ENCODE data around the gene GOLGA3. TPM values are rescaled to one million over a fixed set of nuclear protein-coding genes. Genes with fewer than 3 reads are reported as not detected.

Gene GOLGA3
- total RNA-seq, 1 donor from 2014 or later = 68.1 TPM

DNA sequence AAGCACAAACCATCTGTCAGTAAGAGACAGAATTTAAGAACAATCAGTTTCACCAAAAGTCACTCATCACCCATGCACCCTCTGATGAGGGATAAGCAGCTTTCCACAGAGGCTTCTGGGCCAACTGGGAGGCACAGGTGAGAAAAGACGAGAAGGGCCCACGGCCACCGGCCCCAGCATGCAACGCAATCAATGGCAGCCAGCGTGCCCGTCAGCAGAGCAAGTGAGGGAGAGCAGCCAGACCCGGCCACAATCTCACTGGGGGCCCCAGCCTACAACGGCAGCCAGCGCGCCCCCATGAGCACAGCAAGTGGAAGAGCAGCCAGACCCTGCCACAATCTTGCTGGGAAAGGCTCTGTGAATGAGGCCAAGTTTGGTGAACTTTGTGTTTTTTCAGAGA lies 80.3 kb downstream of the GOLGA3 start:
- no peak for DNase-seq
- no peaks in the 10 kb centered on the region for H3K9me3 Mint-ChIP-seq
- H3K27me3 Mint-ChIP-seq = no peaks in the 10 kb centered on the region
- peaks cover 68% of the 10 kb centered on the region for H3K36me3 Mint-ChIP-seq (ENCODE audit: low read depth)
- no peak overlapping the region for H3K27ac Mint-ChIP-seq
- H3K4me3 Mint-ChIP-seq = no peak overlapping the region
- intact Hi-C loops (cut with micrococcal nuclease) = no loop called here
- H3K4me1 Mint-ChIP-seq = peaks cover 5% of the 10 kb centered on the region

DNA sequence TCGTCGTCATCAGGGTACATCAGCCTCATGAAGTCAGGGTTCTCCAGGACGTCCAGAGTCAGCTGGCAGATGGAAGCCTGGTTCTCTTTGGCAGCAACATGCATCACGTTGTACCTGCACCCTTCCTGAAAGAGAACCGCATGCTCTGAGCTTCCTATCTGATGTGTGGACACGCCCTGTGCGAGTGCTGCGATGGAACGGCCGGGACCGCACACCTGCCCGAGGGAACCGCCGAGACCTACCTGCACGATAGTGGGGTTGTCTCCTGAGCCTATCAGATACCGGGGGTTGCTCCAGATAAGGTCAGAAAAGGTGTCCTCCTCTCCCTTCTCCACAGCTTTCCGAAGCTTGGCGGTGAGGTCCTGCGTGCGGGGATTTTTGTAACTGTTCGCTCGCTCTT lies 80.8 kb downstream of the GOLGA3 start:
- Mint-ChIP-seq H3K27ac (no peak overlapping the region), H3K9me3 (peaks cover 2% of the 10 kb centered on the region), H3K4me3 (no peak overlapping the region), H3K36me3 (ENCODE audit: low read depth) (peaks cover 69% of the 10 kb centered on the region), H3K27me3 (no peaks in the 10 kb centered on the region), H3K4me1 (peaks cover 5% of the 10 kb centered on the region)
- intact Hi-C loops (cut with micrococcal nuclease) = no loop called here
- DNase-seq = no peak

DNA sequence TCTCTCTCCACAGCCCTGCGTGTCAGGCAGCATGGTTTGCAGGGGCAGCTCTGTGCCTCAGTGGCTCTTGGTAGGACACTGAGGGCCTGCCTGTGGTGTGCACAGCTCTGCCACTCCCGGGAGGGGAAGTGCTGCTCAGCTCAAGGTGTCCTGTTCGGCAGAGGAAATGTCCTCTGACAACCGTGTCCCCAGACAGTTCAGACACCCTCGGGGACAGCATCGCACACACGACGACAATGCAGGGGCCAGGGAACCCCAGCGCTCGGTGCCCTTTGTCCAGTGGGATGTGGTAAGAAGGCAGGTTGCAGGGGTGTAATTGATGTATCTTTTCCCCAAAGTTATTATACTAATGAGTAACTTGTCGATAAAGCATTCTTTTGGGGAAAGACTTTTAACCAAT lies 81.3 kb downstream of the GOLGA3 start:
- peaks cover 7% of the 10 kb centered on the region for H3K9me3 Mint-ChIP-seq
- no peaks in the 10 kb centered on the region for H3K27me3 Mint-ChIP-seq
- H3K4me3 Mint-ChIP-seq = no peak overlapping the region
- DNase-seq = no peak
- H3K36me3 Mint-ChIP-seq (ENCODE audit: low read depth) = peaks cover 74% of the 10 kb centered on the region
- intact Hi-C loops (cut with micrococcal nuclease) = no loop called here
- H3K4me1 Mint-ChIP-seq = peaks cover 8% of the 10 kb centered on the region
- H3K27ac Mint-ChIP-seq = peak overlapping the region; percentile 56

GRCh38 chr12:132746613-132747012 lies 82.1 kb downstream of the GOLGA3 start:
- H3K27ac Mint-ChIP-seq = no peak overlapping the region

GRCh38 chr12:132743831-132744230 lies 84.8 kb downstream of the GOLGA3 start:
- no peaks in the 10 kb centered on the region for H3K27me3 Mint-ChIP-seq
- no peak overlapping the region for H3K4me3 Mint-ChIP-seq
- peaks cover 86% of the 10 kb centered on the region for H3K36me3 Mint-ChIP-seq (ENCODE audit: low read depth)
- intact Hi-C loops (cut with micrococcal nuclease) = no loop called here
- H3K9me3 Mint-ChIP-seq = peaks cover 7% of the 10 kb centered on the region
- H3K4me1 Mint-ChIP-seq = peaks cover 8% of the 10 kb centered on the region
- no peak overlapping the region for H3K27ac Mint-ChIP-seq
- no peak for DNase-seq

More at GRCh38 chr12:132746613-132747012, 82.1 kb downstream of the GOLGA3 start:
- H3K27me3 Mint-ChIP-seq = no peaks in the 10 kb centered on the region
- DNase-seq = no peak
- peaks cover 78% of the 10 kb centered on the region for H3K36me3 Mint-ChIP-seq (ENCODE audit: low read depth)
- peaks cover 8% of the 10 kb centered on the region for H3K4me1 Mint-ChIP-seq
- H3K9me3 Mint-ChIP-seq = peaks cover 7% of the 10 kb centered on the region
- intact Hi-C loops (cut with micrococcal nuclease) = no loop called here
- H3K4me3 Mint-ChIP-seq = no peak overlapping the region

- Mint-ChIP-seq H3K36me3 (ENCODE audit: low read depth) (peaks cover 81% of the 10 kb centered on the region), H3K4me1 (peaks cover 8% of the 10 kb centered on the region), H3K27me3 (no peaks in the 10 kb centered on the region), H3K9me3 (peaks cover 7% of the 10 kb centered on the region), H3K27ac (no peak overlapping the region), H3K4me3 (no peak overlapping the region)
- intact Hi-C loops (cut with micrococcal nuclease) = no loop called here
- no peak for DNase-seq
These were observed 87.0 kb downstream of the GOLGA3 start for GRCh38 chr12:132741620-132742019.

DNA sequence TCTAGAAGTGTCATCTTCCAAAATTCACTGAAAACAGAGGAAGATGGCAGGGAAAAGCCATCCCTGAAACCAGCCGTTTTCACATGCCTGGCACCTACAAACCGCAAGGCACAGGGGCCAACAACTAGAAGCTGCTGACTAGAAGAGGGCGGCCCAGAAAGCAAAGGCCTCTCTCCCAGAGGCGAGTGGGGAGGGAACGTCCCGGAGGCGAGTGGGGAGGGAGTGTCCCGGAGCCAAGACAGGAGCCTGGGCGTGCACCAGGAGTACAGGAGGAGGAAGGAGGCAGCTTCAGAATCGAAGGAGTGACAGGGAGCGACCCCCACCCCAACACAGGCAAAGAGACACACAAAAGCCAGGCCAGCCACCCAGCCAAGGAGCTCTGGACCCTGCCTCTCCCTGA lies 88.0 kb downstream of the GOLGA3 start:
- Mint-ChIP-seq H3K27me3 (no peaks in the 10 kb centered on the region), H3K27ac (no peak overlapping the region), H3K36me3 (ENCODE audit: low read depth) (peaks cover 82% of the 10 kb centered on the region), H3K4me3 (no peak overlapping the region), H3K4me1 (peaks cover 8% of the 10 kb centered on the region), H3K9me3 (peaks cover 7% of the 10 kb centered on the region)
- no peak for DNase-seq
- intact Hi-C loops (cut with micrococcal nuclease) = no loop called here

DNA sequence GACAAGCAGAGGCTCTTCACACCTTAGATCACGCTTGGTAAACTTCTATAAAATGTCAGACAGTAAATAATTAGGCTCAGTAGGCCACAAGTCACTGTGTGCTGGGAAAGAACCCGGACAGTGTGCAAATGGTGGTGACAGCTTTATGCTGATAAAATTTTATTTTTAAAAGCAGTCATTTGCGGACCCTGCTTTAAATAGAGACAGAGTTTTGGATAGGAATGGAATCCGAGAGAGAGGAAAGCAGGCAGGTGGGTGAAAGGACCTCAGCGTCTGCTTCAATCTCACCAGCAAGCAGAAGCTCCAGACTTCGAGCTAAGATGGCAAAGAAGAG lies 88.4 kb downstream of the GOLGA3 start:
- H3K9me3 Mint-ChIP-seq = peaks cover 7% of the 10 kb centered on the region
- H3K36me3 Mint-ChIP-seq (ENCODE audit: low read depth) = peaks cover 82% of the 10 kb centered on the region
- DNase-seq = no peak

GRCh38 chr12:132739600-132740312 lies 88.9 kb downstream of the GOLGA3 start:
- peaks cover 8% of the 10 kb centered on the region for H3K4me1 Mint-ChIP-seq
- H3K27ac Mint-ChIP-seq = no peak overlapping the region
- intact Hi-C loops (cut with micrococcal nuclease) = no loop called here

More for the DNA sequence above, 88.4 kb downstream of the GOLGA3 start:
- intact Hi-C loops (cut with micrococcal nuclease) = no loop called here
- Mint-ChIP-seq H3K27me3 (no peaks in the 10 kb centered on the region), H3K4me3 (no peak overlapping the region), H3K4me1 (peaks cover 8% of the 10 kb centered on the region), H3K27ac (no peak overlapping the region)

DNA sequence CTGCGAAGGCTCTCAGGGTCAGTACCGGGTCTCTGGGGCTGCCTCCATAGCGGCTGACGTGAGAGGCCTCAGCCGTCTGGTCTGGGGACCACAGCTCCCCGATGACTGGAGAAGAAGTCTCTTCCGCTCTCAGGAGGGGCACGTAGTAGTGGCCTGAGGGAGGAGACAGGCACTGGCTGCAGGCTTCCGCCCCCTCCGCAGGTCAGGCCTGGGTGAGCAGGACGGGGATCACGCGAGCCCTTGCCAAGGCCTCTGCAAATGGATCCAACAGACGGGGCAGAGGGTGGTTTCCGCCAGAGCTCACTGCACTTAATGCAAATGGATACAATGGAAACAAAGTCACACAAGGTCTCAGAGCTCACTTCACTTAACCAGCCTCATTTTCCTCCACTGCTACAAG lies 91.8 kb downstream of the GOLGA3 start:
- Mint-ChIP-seq H3K36me3 (ENCODE audit: low read depth) (peaks cover 82% of the 10 kb centered on the region), H3K4me3 (no peak overlapping the region), H3K27me3 (no peaks in the 10 kb centered on the region), H3K4me1 (no peaks in the 10 kb centered on the region), H3K9me3 (no peaks in the 10 kb centered on the region), H3K27ac (no peak overlapping the region)
- no peak for DNase-seq
- intact Hi-C loops (cut with micrococcal nuclease) = no loop called here

More at GRCh38 chr12:132739600-132740312, 88.9 kb downstream of the GOLGA3 start:
- peaks cover 82% of the 10 kb centered on the region for H3K36me3 Mint-ChIP-seq (ENCODE audit: low read depth)
- no peak overlapping the region for H3K4me3 Mint-ChIP-seq
- peaks cover 7% of the 10 kb centered on the region for H3K9me3 Mint-ChIP-seq
- no peak for DNase-seq
- H3K27me3 Mint-ChIP-seq = no peaks in the 10 kb centered on the region

DNA sequence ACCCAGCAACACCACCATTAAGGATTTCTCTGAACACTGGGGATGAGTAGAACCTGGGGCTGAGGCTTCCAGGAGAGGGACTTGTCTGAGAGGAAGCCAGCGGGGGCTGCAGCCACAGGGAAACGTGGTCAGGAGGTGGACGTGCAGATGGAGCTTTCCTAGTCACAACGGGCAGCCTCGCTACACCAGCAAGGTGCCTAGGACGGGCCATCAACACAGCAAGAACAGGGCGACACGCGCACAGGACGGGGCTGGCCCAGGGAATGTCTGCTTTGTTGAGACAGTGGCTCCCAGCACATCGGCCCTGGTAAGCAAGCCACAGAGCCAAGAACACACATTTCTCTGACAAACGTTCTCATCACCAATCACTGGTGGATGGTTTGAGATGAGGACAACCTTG lies 92.3 kb downstream of the GOLGA3 start:
- Mint-ChIP-seq H3K27ac (no peak overlapping the region), H3K27me3 (no peaks in the 10 kb centered on the region), H3K9me3 (no peaks in the 10 kb centered on the region), H3K4me3 (no peak overlapping the region), H3K36me3 (ENCODE audit: low read depth) (peaks cover 83% of the 10 kb centered on the region), H3K4me1 (no peaks in the 10 kb centered on the region)
- intact Hi-C loops (cut with micrococcal nuclease) = no loop called here
- DNase-seq = no peak

DNA sequence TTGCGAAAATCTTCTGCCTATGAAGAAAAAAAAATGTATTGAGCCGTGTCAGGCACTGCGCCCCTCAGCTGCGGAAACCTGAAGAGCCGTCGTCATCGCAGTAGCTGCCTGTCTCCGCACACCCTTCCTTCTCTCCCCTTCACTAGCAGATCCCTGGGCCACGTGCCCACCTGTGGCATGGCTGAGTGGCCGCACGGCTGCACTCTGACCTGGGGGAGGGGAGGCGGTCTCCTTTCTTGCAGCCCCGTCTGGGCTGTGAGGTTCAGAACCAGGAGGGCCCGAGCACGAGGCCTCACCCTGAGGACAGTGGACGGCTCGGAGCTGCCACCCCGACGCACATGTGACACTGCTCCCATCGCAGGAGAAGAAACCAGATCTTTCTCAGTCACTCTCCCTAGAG lies 93.2 kb downstream of the GOLGA3 start:
- Mint-ChIP-seq H3K27ac (no peak overlapping the region), H3K4me1 (no peaks in the 10 kb centered on the region), H3K9me3 (no peaks in the 10 kb centered on the region), H3K4me3 (no peak overlapping the region), H3K27me3 (no peaks in the 10 kb centered on the region), H3K36me3 (ENCODE audit: low read depth) (peaks cover 81% of the 10 kb centered on the region)
- no peak for DNase-seq
- intact Hi-C loops (cut with micrococcal nuclease) = no loop called here

GRCh38 chr12:132734206-132734605 lies 94.5 kb downstream of the GOLGA3 start:
- Mint-ChIP-seq H3K4me1 (peaks cover 4% of the 10 kb centered on the region), H3K27ac (no peak overlapping the region), H3K4me3 (no peak overlapping the region), H3K27me3 (no peaks in the 10 kb centered on the region), H3K9me3 (no peaks in the 10 kb centered on the region), H3K36me3 (ENCODE audit: low read depth) (peaks cover 79% of the 10 kb centered on the region)
- intact Hi-C loops (cut with micrococcal nuclease) = no loop called here
- DNase-seq = no peak

DNA sequence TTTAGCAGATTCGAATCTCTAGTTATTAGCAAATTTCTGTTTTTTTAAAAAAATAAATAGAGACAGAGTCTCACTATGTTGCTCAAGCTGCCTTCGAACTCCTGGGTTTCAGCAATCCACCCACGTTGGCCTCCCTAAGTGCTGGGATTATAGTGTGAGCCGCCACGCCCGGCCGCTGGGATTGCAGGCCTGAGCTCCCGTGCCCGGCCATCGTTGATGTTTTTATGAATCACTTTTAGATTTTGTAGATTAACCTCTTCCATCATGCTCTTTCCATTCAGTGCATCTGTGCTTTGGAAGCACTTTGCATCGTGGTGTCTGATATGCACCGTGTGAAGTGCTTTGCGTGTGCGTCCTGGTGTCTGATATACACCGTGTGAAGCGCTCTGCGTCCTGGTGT lies 97.1 kb downstream of the GOLGA3 start:
- no peak overlapping the region for H3K27ac Mint-ChIP-seq
- intact Hi-C loops (cut with micrococcal nuclease) = no loop called here
- no peaks in the 10 kb centered on the region for H3K27me3 Mint-ChIP-seq
- no peak for DNase-seq
- no peaks in the 10 kb centered on the region for H3K9me3 Mint-ChIP-seq
- peaks cover 82% of the 10 kb centered on the region for H3K36me3 Mint-ChIP-seq (ENCODE audit: low read depth)
- peaks cover 4% of the 10 kb centered on the region for H3K4me1 Mint-ChIP-seq
- H3K4me3 Mint-ChIP-seq = no peak overlapping the region

DNA sequence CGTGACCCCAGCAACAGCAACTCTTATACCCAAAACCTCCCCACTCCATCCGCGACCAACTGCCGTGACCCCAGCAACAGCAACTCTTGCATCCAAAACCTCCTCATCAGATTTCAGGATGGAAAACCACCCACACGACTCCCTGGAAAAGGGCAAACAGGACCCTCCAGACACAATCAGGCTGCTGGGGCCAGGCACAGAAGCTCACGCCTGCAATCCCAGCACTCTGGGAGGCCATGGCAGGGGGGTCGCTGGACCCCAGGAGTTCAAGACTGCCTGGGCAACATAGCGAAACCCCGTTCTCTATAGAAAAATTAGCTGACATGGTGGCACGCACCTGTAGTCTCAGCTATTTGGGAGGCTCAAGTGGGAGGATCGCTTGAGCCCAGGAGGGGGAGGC lies 98.3 kb downstream of the GOLGA3 start:
- Mint-ChIP-seq H3K4me1 (peaks cover 4% of the 10 kb centered on the region), H3K9me3 (no peaks in the 10 kb centered on the region), H3K27ac (peak overlapping the region; percentile 45), H3K36me3 (ENCODE audit: low read depth) (peaks cover 83% of the 10 kb centered on the region), H3K27me3 (no peaks in the 10 kb centered on the region), H3K4me3 (no peak overlapping the region)
- intact Hi-C loops (cut with micrococcal nuclease) = no loop called here
- DNase-seq = no peak

All from activated CD4-positive, alpha-beta T cell treated with anti-CD3 and anti-CD28 coated beads, Interleukin-2, amount 10 ng/mL, durations not matched to agents 24 days and 14 days (primary cell).